Activated B cell treated with CpG ODN at 0.5 μM for 24 hours (primary cell): Measurements from ENCODE around the gene FHDC1. TPM values are rescaled to one million over a fixed set of nuclear protein-coding genes. Genes with fewer than 3 reads are reported as not detected.

Experiments
- ATAC-seq: fragments of 200-7000 bp; cut with Tn5 transposase; one replicate; pipeline ENCODE4 v1.10.0; 2021; ENCODE audit warnings: low read depth, mild to moderate bottlenecking, moderate library complexity
- CTCF ChIA-PET: fragments of 350-600 bp; sonication (Branson Sonifier 250); formaldehyde crosslinking; loops from one replicate; lab custom pipeline; 2021; ENCODE audit warnings: antibody characterized with exemption; lab: Charles Lee
- POLR2A ChIA-PET: fragments of 350-600 bp; sonication (Branson Sonifier 250); formaldehyde crosslinking; loops from one replicate; lab custom pipeline; 2021; ENCODE audit warnings: antibody characterized with exemption; lab: Charles Lee
- DNase-seq: peaks from one replicate; pipeline ENCODE4 v3.0.0; 2022
- H3K27ac Mint-ChIP-seq: one replicate; pipeline ENCODE4 v1.8.0; 2020; ENCODE audit warnings: mixed read lengths
- H3K27me3 Mint-ChIP-seq: one replicate; pipeline ENCODE4 v1.8.0; 2021; ENCODE audit warnings: mixed read lengths
- H3K36me3 Mint-ChIP-seq: one replicate; pipeline ENCODE4 v1.8.0; 2021; ENCODE audit warnings: low read depth, mixed read lengths
- H3K4me1 Mint-ChIP-seq: one replicate; pipeline ENCODE4 v1.8.0; 2021; ENCODE audit warnings: mixed read lengths
- H3K4me3 Mint-ChIP-seq: one replicate; pipeline ENCODE4 v1.8.0; 2020; ENCODE audit warnings: mild to moderate bottlenecking, mixed read lengths
- H3K9me3 Mint-ChIP-seq: one replicate; pipeline ENCODE4 v1.8.0; 2020; ENCODE audit warnings: mixed read lengths
- CTCF ChIP-seq: fragments of 200-600 bp; IDR thresholded peaks from one replicate; pipeline ENCODE4 v1.8.0; 2022; ENCODE audit warnings: antibody characterized with exemption, mild to moderate bottlenecking
- intact Hi-C: fragments of 100-400 bp; cut with micrococcal nuclease; formaldehyde crosslinking; loops from one replicate; pipeline ENCODE4 v1.15.1; 2024
- total RNA-seq: library from RNA; stranded (reverse); gene quantifications from 2 replicates; pipeline ENCODE4 v1.2.3, GENCODE V29; 2022

Gene FHDC1
- total RNA-seq, 1 donor from 2014 or later = 0.33 TPM

GRCh38 chr4:152973629-152974467 lies 37.7 kb downstream of the FHDC1 start:
- no peak for TF ChIP-seq CTCF
- no peak for ATAC-seq
- H3K27me3 Mint-ChIP-seq = peaks cover 2% of the 10 kb centered on the region
- no peaks in the 10 kb centered on the region for H3K9me3 Mint-ChIP-seq
- no peaks in the 10 kb centered on the region for H3K4me1 Mint-ChIP-seq
- H3K27ac Mint-ChIP-seq = no peak overlapping the region
- ChIA-PET CTCF (no interaction called here), POLR2A (no interaction called here)
- no peak for DNase-seq
- no peak overlapping the region for H3K4me3 Mint-ChIP-seq
- H3K36me3 Mint-ChIP-seq = no peaks in the 10 kb centered on the region
- intact Hi-C loops = no loop called here

GRCh38 chr4:152974468-152975379 lies 38.6 kb downstream of the FHDC1 start:
- CTCF ChIA-PET = no interaction called here
- H3K9me3 Mint-ChIP-seq = no peaks in the 10 kb centered on the region
- DNase-seq = no peak

GRCh38 chr4:152975380-152976211 lies 39.5 kb downstream of the FHDC1 start:
- Mint-ChIP-seq H3K4me3 (no peak overlapping the region), H3K27me3 (no peaks in the 10 kb centered on the region), H3K4me1 (no peaks in the 10 kb centered on the region), H3K36me3 (no peaks in the 10 kb centered on the region), H3K9me3 (no peaks in the 10 kb centered on the region), H3K27ac (no peak overlapping the region)
- DNase-seq = no peak
- POLR2A ChIA-PET = no interaction called here
- CTCF ChIA-PET = no interaction called here
- no peak for ATAC-seq
- intact Hi-C loops = no loop called here
- TF ChIP-seq CTCF = no peak

More at GRCh38 chr4:152974468-152975379, 38.6 kb downstream of the FHDC1 start:
- H3K27me3 Mint-ChIP-seq = peaks cover 2% of the 10 kb centered on the region
- H3K4me3 Mint-ChIP-seq = no peak overlapping the region
- H3K4me1 Mint-ChIP-seq = no peaks in the 10 kb centered on the region
- intact Hi-C loops = no loop called here
- TF ChIP-seq CTCF = no peak
- no peaks in the 10 kb centered on the region for H3K36me3 Mint-ChIP-seq
- POLR2A ChIA-PET = no interaction called here
- no peak for ATAC-seq
- H3K27ac Mint-ChIP-seq = no peak overlapping the region

- Mint-ChIP-seq H3K4me3 (no peak overlapping the region), H3K9me3 (no peaks in the 10 kb centered on the region), H3K27me3 (no peaks in the 10 kb centered on the region), H3K4me1 (no peaks in the 10 kb centered on the region), H3K27ac (no peak overlapping the region), H3K36me3 (no peaks in the 10 kb centered on the region)
- no peak for ATAC-seq
- no peak for DNase-seq
- CTCF ChIA-PET = no interaction called here
- POLR2A ChIA-PET = no interaction called here
- intact Hi-C loops = no loop called here
- TF ChIP-seq CTCF = no peak
Measured at GRCh38 chr4:152976212-152976761, 40.2 kb downstream of the FHDC1 start.
